ENCODE data around the gene KCNN1. TPM values are rescaled to one million over a fixed set of nuclear protein-coding genes. Genes with fewer than 3 reads are reported as not detected.

KCNN1 gene
- total and polyA plus RNA-seq, 9 of the 15 experiments (the other 6 are each of a cell fraction or from before 2014, with no cell fraction given): 0.01 to 6.2 (median 0.72) TPM

DNA sequence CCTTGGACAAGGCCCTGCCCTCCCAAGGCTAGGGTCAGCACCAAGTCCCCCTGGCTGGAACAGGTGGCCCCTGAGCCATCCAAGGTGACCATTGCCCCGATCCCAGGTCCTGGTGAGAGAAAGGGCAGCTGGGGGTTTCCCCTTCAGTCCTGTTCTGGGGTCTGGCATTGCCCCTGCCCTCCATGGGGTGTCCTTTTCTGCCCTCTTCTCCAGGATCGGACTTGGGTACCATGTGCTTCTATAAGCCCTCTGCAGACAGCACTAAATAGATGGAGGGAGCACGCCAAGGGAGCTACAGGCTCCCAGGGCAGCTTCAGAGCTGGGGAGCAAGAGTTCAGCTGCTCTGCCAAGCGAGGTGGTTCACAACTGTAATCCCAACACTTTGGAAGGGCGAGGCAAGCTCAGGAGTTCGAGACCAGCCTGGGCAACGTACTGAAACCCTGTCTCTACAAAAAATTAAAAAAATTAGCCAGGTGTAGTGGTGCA is 13.5 kb upstream of the KCNN1 start:
- no peak overlapping the region for H3K4me3 ChIP-seq
- FAIRE-seq (peak; percentile 29), ATAC-seq (peak; percentile 6; the same call in 2 of the 3 replicates), DNase-seq (ENCODE audit: extremely low read depth in 1 of 4, low spot score in 3 of 4) (no peak)
- H4K20me1 ChIP-seq (replicated peaks; ENCODE audit: control insufficient read depth, insufficient read depth, low read length): no peaks in the 10 kb centered on the region
- POLR2A ChIA-PET: interaction anchor here (0.6 to 2.0 kb wide), 8 partner anchors 9 to 131 kb away, joined by 3 to 14 read pairs (median 4); partner anchors contain the start of gene CCDC124
- peak overlapping the region; percentile 37 to 77; a peak in 2 of 4 replicates for H3K9ac ChIP-seq (ENCODE audit: insufficient read depth in 1 of 2, low read depth in 2 of 2, low read length in 2 of 2)
- TF ChIP-seq, protein P1, sequence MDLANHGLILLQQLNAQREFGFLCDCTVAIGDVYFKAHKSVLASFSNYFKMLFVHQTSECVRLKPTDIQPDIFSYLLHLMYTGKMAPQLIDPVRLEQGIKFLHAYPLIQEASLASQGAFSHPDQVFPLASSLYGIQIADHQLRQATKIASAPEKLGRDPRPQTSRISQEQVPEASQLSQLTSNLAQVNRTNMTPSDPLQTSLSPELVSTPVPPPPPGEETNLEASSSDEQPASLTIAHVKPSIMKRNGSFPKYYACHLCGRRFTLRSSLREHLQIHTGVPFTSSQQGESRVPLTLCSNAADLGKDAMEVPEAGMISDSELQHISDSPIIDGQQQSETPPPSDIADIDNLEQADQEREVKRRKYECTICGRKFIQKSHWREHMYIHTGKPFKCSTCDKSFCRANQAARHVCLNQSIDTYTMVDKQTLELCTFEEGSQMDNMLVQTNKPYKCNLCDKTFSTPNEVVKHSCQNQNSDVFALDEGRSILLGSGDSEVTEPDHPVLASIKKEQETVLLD (IDR thresholded peaks at IDR 0.05): no peak
- no peak for TF ChIP-seq PTTG1 (tag; IDR thresholded peaks at IDR 0.05; ENCODE audit: low read depth)
- TF ChIP-seq TCF3 (CRISPR knock-in tag; IDR thresholded peaks at IDR 0.05): no peak
- no peak for TF ChIP-seq POLR2AphosphoS2 (IDR thresholded peaks at IDR 0.05; ENCODE audit: low read length)
- no peak for TF ChIP-seq ZNF395 (CRISPR knock-in tag; IDR thresholded peaks at IDR 0.05)
- no peak for TF ChIP-seq TOE1 (IDR thresholded peaks at IDR 0.05; ENCODE audit: borderline replicate concordance)
- no peak for TF ChIP-seq TOE1 (CRISPR knock-in tag; IDR thresholded peaks at IDR 0.05; ENCODE audit: borderline replicate concordance, low read depth)
- no peak for TF ChIP-seq SIRT6 (IDR thresholded peaks at IDR 0.05; ENCODE audit: low read depth, low read length)
- TF ChIP-seq, protein P2, sequence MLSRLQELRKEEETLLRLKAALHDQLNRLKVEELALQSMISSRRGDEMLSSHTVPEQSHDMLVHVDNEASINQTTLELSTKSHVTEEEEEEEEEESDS (CRISPR knock-in tag; IDR thresholded peaks at IDR 0.05): no peak
- TF ChIP-seq, protein P3, sequence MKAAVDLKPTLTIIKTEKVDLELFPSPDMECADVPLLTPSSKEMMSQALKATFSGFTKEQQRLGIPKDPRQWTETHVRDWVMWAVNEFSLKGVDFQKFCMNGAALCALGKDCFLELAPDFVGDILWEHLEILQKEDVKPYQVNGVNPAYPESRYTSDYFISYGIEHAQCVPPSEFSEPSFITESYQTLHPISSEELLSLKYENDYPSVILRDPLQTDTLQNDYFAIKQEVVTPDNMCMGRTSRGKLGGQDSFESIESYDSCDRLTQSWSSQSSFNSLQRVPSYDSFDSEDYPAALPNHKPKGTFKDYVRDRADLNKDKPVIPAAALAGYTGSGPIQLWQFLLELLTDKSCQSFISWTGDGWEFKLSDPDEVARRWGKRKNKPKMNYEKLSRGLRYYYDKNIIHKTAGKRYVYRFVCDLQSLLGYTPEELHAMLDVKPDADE (conservative IDR thresholded peaks at IDR 0.05; ENCODE audit: control insufficient read depth, low read depth, low read length): no peak
- TF ChIP-seq DMBX1 (CRISPR knock-in tag; IDR thresholded peaks at IDR 0.05; ENCODE audit: borderline replicate concordance): no peak
- no peaks in the 10 kb centered on the region for H3K36me3 ChIP-seq (ENCODE audit: control insufficient read depth, insufficient read depth, low read length)
- peaks cover 54 to 67% of the 10 kb centered on the region in 2 experiments for H3K4me1 ChIP-seq (replicated peaks in 1 of 2; ENCODE audit: control insufficient read depth in 2 of 2, insufficient read depth in 2 of 2, low read length in 2 of 2)
- peak overlapping the region; percentile 76 for H3K4me2 ChIP-seq (ENCODE audit: insufficient read depth, low read length)
- H3K9me1 ChIP-seq (ENCODE audit: control insufficient read depth, insufficient read depth, low read length): no peaks in the 10 kb centered on the region
- peak overlapping the region; percentile 37; the same call in 2 of the 3 replicates for H3K27ac ChIP-seq (ENCODE audit: extremely low read depth, low read depth, low read length)
- no TSS peak for BruUV-seq (replicated peaks)
- intact Hi-C loops (cut with micrococcal nuclease) (no loop called here), in situ Hi-C loops (cut with MboI) (no loop called here)
- no peaks in the 10 kb centered on the region for H3K79me2 ChIP-seq (ENCODE audit: control insufficient read depth, insufficient read depth, low read length)
- CTCF ChIA-PET (ENCODE audit: low intra/inter-chr PET ratio): no interaction called here
- no peaks in the 10 kb centered on the region for H3K9me3 ChIP-seq (replicated peaks; ENCODE audit: control insufficient read depth, insufficient read depth, low read depth, low read length)
- H3K27me3 ChIP-seq (ENCODE audit: control insufficient read depth in 2 of 2, insufficient read depth in 2 of 2, low read length in 2 of 2): no peaks in the 10 kb centered on the region
- WGBS (ENCODE audit: insufficient coverage, low coverage, missing lambda C conversion rate): 32% methylated on average over 7 of the region's 7 CpGs
- peak overlapping the region; percentile 84 for H2AFZ ChIP-seq (ENCODE audit: low read depth, low read length)

Data from K562 (cell line).